Activated naive CD8-positive, alpha-beta T cell treated with anti-CD3 and anti-CD28 coated beads for 36 hours (primary cell): ENCODE measurements around the gene DUS3L. TPM values are rescaled to one million over a fixed set of nuclear protein-coding genes. Genes with fewer than 3 reads are reported as not detected.
A peak's percentile ranks its signal among the peaks of the same experiment; 100 is the strongest.

Experiments
- DNase-seq: peaks from one replicate; pipeline ENCODE4 v3.0.0; 2021
- H3K27ac Mint-ChIP-seq: one replicate; pipeline ENCODE4 v1.8.0; 2022; ENCODE audit warnings: mild to moderate bottlenecking, moderate library complexity, mixed read lengths
- H3K27me3 Mint-ChIP-seq: one replicate; pipeline ENCODE4 v1.8.0; 2022; ENCODE audit warnings: mild to moderate bottlenecking, mixed read lengths
- H3K36me3 Mint-ChIP-seq: one replicate; pipeline ENCODE4 v1.8.0; 2021; ENCODE audit warnings: mild to moderate bottlenecking, mixed read lengths
- H3K4me1 Mint-ChIP-seq: one replicate; pipeline ENCODE4 v1.8.0; 2021; ENCODE audit warnings: mixed read lengths
- H3K4me3 Mint-ChIP-seq: one replicate; pipeline ENCODE4 v1.8.0; 2022; ENCODE audit warnings: mild to moderate bottlenecking, moderate library complexity, mixed read lengths
- H3K9me3 Mint-ChIP-seq: one replicate; pipeline ENCODE4 v1.8.0; 2022; ENCODE audit warnings: mixed read lengths
- total RNA-seq, 2 experiments: library from RNA; stranded (reverse); gene quantifications; one replicate each; pipeline ENCODE4 v1.2.3, GENCODE V29; 2021

The DUS3L gene
- total RNA-seq, 2 experiments from 2014 or later: 103 to 106 TPM

GRCh38 chr19:5808120-5808816 is 17.3 kb upstream of the DUS3L start:
- Mint-ChIP-seq H3K27me3 (peaks cover 12% of the 10 kb centered on the region), H3K9me3 (no peaks in the 10 kb centered on the region), H3K4me3 (no peak overlapping the region), H3K36me3 (no peaks in the 10 kb centered on the region), H3K27ac (no peak overlapping the region), H3K4me1 (peaks cover 9% of the 10 kb centered on the region)
- DNase-seq: no peak

DNA sequence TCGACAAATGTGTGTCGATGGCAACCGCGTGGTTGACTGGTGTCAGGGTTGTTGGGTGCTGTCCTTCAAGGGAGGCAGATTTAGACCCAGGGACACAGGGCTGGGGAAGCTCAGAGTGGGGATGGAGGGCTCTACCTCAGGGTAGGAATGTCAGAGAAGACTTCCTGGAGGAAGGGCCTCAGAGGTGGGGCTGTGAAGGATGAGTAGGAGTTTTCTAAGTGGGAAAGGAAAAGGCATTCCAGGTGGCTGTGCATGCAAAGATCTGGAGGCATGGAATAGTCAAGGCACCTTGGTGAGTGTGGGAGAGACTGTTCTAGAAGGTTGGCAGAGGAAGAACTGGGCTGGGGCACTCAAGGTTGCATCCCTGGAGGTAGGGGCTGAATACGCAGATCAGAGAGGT is 15.9 kb upstream of the DUS3L start:
- Mint-ChIP-seq H3K36me3 (no peaks in the 10 kb centered on the region), H3K27me3 (peaks cover 23% of the 10 kb centered on the region), H3K4me3 (no peak overlapping the region), H3K9me3 (no peaks in the 10 kb centered on the region), H3K27ac (no peak overlapping the region), H3K4me1 (peaks cover 18% of the 10 kb centered on the region)
- DNase-seq: no peak

- peaks cover 19% of the 10 kb centered on the region for H3K4me1 Mint-ChIP-seq
- H3K4me3 Mint-ChIP-seq: no peak overlapping the region
- DNase-seq: no peak
- no peaks in the 10 kb centered on the region for H3K36me3 Mint-ChIP-seq
- peaks cover 27% of the 10 kb centered on the region for H3K27me3 Mint-ChIP-seq
- H3K27ac Mint-ChIP-seq: no peak overlapping the region
- no peaks in the 10 kb centered on the region for H3K9me3 Mint-ChIP-seq
Measured at GRCh38 chr19:5806133-5806489, 15.1 kb upstream of the DUS3L start.

DNA sequence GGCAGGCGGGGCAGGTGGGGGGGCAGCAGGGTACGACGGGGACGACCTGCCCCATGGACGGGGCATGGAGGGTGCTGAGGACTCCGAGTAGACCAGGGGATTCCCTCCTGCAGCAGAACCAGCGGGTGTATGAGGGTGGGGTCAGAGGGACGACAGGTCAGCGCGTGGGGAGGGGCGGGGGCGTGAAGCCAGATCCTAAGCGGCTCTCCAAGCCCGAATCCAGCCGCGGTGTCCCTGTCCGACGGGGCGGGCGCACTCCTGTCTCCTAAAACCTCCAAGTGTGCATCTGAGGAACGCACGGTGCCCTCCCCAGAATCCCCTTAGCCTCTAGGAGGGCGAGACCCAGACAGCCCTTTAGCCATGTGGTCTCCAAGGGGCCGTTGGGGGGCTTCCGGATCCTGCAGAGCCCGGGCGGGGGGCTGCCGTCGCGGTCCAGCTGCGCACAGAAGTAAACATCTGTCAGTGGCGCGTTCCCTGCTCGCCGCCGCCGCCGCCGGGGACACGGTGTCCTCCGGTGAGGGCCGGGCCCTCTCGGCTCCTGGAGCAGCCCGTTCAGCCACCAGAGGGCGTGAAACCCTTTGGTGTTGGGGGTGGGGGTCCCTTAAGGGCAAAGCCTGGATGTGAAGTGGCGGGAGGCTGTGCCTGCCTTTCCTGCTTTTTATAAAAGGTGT is 14.6 kb upstream of the DUS3L start:
- H3K4me3 Mint-ChIP-seq: no peak overlapping the region
- H3K27me3 Mint-ChIP-seq: peaks cover 33% of the 10 kb centered on the region
- H3K9me3 Mint-ChIP-seq: no peaks in the 10 kb centered on the region
- H3K36me3 Mint-ChIP-seq: no peaks in the 10 kb centered on the region
- peaks cover 19% of the 10 kb centered on the region for H3K4me1 Mint-ChIP-seq
- no peak overlapping the region for H3K27ac Mint-ChIP-seq
- DNase-seq: peak; percentile 70

- Mint-ChIP-seq H3K27me3 (peaks cover 35% of the 10 kb centered on the region), H3K36me3 (no peaks in the 10 kb centered on the region), H3K4me1 (peaks cover 19% of the 10 kb centered on the region), H3K4me3 (peak within 1 kb of the TSS; percentile 68), H3K9me3 (no peaks in the 10 kb centered on the region), H3K27ac (peak within 1 kb of the TSS; percentile 34)
- DNase-seq: peak; percentile 57
Measured at GRCh38 chr19:5804516-5805461, 13.8 kb upstream of the DUS3L start, which contains the start of gene NRTN. Gene NRTN (plus strand): TSS chr19:5805067. CDS start chr19:5824166, 19,099 bp downstream.

DNA sequence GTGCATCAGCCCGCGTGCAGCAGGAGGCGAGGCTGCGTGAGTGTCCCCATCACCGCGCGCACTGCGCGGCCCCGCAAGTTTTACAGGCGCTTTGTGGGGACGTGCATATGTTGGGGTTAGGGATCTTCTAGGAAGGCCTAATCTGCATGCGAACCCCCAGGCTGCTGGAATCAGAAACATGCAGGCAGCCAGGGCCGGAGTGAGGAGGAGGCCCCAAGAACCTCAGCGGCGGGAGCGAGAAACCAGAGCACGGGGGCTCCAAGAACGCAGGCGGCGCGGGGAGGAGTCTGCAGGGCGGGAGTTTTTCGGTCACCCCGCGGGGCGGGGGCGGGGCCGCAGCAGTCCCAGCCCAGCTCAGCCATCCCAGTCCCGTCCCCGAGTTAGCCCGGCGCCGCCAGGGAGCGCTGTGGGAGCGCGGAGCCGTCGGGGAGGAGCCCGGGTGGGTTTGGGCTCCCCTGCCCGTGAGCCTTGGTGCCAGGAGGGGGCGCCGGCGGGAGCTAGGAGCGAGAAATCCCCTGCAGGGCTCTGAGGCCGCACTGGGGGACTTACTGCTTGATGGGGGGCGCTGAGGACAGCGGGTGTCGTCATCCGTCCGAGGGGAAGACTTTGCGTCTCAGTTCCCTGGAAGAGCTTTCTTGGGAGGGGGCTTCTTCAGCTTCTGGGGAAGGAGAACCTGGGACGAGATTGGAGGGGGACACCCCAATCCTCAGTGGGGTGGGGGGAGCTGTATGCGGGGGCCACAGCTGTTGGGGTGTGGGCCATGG is 13.0 kb upstream of the DUS3L start:
- H3K4me1 Mint-ChIP-seq: peaks cover 19% of the 10 kb centered on the region
- H3K9me3 Mint-ChIP-seq: no peaks in the 10 kb centered on the region
- no peaks in the 10 kb centered on the region for H3K36me3 Mint-ChIP-seq
- peak overlapping the region; percentile 68 for H3K4me3 Mint-ChIP-seq
- peak overlapping the region; percentile 54 for H3K27ac Mint-ChIP-seq
- H3K27me3 Mint-ChIP-seq: peaks cover 43% of the 10 kb centered on the region
- DNase-seq: peak; percentile 99

GRCh38 chr19:5803441-5803751 is 12.4 kb upstream of the DUS3L start:
- Mint-ChIP-seq H3K27me3 (peaks cover 48% of the 10 kb centered on the region), H3K36me3 (no peaks in the 10 kb centered on the region), H3K27ac (peak overlapping the region; percentile 54), H3K9me3 (no peaks in the 10 kb centered on the region), H3K4me1 (peaks cover 19% of the 10 kb centered on the region), H3K4me3 (peak overlapping the region; percentile 60)
- DNase-seq: no peak

GRCh38 chr19:5801796-5802619 is 11.0 kb upstream of the DUS3L start:
- no peaks in the 10 kb centered on the region for H3K36me3 Mint-ChIP-seq
- H3K27me3 Mint-ChIP-seq: peaks cover 56% of the 10 kb centered on the region
- no peaks in the 10 kb centered on the region for H3K9me3 Mint-ChIP-seq
- DNase-seq: peak; percentile 40
- no peak overlapping the region for H3K27ac Mint-ChIP-seq
- H3K4me3 Mint-ChIP-seq: peak overlapping the region; percentile 52
- peaks cover 19% of the 10 kb centered on the region for H3K4me1 Mint-ChIP-seq

DNA sequence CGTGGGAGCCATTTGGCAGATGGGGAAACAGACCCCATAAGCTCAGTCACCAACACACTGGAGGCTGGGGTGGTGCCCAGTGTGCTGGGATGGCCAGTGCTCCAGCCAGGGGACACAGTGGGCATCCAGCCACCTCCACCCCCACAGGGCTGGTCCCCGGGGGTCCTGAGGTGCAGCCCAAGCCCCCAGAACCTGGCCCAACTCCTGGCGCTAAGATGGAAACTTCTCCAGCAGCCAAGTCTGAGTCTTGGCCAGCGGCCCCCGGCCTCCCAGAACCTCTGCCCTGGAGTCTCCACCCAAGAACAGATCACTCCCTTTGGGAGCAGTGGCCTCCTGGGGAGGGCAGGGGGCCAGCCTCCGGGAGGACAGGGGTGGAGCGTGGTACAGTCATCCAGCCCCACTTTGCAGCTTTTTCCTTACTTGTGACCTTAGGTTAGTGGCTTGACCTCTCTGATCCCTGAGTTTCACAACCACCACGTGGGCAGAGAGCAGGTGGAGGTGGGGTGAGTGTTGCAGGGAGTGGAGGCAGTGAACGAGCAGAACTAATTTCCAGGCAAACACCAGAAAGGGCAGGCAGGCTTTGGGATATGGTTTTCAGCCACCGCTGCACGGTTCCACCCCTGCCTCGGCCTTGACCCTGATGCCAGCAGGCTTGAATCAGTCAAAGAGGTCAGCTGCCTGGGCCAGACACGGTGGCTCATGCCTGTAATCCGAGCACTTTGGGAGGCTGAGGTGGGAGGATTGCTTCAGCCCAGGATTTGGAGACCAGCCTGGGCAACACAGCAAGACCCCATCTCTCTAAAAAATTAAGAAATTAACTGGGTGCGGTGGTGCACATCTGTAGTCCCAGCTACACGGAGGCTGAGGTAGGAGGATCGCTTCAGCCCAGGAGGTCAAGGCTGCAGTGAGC is 9.7 kb upstream of the DUS3L start:
- Mint-ChIP-seq H3K36me3 (no peaks in the 10 kb centered on the region), H3K4me1 (peaks cover 19% of the 10 kb centered on the region), H3K9me3 (no peaks in the 10 kb centered on the region), H3K27me3 (peaks cover 60% of the 10 kb centered on the region), H3K4me3 (no peak overlapping the region), H3K27ac (no peak overlapping the region)
- no peak for DNase-seq

DNA sequence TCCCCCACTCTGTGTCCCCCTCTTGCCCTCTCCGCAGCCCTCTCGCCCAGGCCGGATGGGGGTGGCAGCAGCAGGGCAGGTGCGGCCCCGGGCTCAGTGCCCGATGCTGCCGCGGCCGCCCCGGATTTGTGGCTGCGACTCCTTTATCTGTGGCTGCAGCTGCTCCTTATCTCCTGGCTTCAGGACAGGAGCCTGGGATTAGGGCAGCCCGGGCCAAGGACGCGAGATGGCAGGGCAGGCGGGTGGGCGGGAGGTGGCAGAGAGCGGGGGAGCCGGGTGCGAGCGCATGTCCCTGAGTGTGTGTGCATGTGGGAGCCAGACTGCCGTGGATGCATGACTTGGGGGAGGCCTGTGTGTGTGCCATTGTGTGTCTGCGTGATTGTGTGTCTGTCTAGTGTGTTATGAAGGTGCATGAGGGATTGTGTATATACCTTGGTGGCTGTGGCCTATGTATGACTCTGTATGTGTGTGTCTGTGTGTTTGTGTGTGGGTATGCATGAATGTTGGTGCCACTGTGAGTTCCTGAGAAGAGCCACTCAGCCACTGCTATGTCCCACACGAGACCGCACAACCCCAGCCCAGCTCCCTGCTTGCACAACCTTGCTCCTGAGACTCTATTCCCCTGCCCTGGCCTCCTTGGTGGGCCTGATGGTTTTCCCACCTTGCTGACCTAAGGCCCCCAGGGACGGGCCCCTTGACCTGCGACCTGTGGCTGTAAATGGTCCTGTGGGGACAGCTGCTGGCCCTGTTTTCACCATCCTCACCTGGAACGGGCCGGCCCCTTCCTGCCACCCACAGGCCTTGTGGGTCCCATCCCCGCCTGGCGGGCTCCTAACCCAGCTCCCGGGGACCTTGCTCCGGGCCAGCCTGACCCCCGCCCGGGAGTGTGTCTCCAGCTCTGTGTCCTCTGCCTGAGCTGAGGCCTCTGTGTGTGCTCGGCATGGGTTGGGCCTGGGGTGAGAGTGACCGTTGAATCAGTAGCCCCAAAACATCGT is 8.6 kb upstream of the DUS3L start:
- DNase-seq: no peak
- Mint-ChIP-seq H3K27me3 (peaks cover 56% of the 10 kb centered on the region), H3K27ac (no peak overlapping the region), H3K4me3 (no peak overlapping the region), H3K9me3 (no peaks in the 10 kb centered on the region), H3K4me1 (peaks cover 19% of the 10 kb centered on the region), H3K36me3 (no peaks in the 10 kb centered on the region)

DNA sequence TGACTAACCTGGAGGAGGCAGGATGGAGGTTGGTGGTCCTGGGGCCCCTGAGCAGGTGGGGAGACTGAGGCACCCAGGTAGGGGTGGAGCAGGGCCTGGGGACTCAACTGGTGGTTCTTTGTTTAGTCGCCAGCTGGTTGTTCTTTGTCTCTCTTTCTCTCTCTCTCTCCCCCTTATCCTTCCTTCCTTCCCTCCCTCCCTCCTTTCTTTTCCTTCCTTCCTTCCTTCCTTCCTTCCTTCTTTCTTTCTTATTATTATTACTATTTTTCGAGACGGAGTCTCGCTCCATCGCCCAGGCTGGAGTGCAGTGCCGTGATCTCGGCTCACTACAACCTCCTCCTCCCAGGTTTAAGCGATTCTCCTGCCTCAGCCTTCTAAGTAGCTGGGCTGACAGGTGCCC is 7.3 kb upstream of the DUS3L start:
- no peaks in the 10 kb centered on the region for H3K36me3 Mint-ChIP-seq
- no peak for DNase-seq
- no peak overlapping the region for H3K27ac Mint-ChIP-seq
- H3K9me3 Mint-ChIP-seq: no peaks in the 10 kb centered on the region
- peaks cover 51% of the 10 kb centered on the region for H3K27me3 Mint-ChIP-seq
- peaks cover 10% of the 10 kb centered on the region for H3K4me1 Mint-ChIP-seq
- H3K4me3 Mint-ChIP-seq: no peak overlapping the region

GRCh38 chr19:5795382-5795919 is 4.5 kb upstream of the DUS3L start:
- no peaks in the 10 kb centered on the region for H3K9me3 Mint-ChIP-seq

More at GRCh38 chr19:5795382-5795919, 4.5 kb upstream of the DUS3L start:
- H3K36me3 Mint-ChIP-seq: peaks cover 5% of the 10 kb centered on the region
- peaks cover 32% of the 10 kb centered on the region for H3K27me3 Mint-ChIP-seq
- no peak for DNase-seq
- H3K27ac Mint-ChIP-seq: no peak overlapping the region
- no peaks in the 10 kb centered on the region for H3K4me1 Mint-ChIP-seq
- no peak overlapping the region for H3K4me3 Mint-ChIP-seq
